PC-3 (cell line): ENCODE results near the gene CMTM5. TPM values are rescaled to one million over a fixed set of nuclear protein-coding genes. Genes with fewer than 3 reads are reported as not detected.

Source experiments
- ATAC-seq: fragments of 200-7000 bp; cut with Tn5 transposase; 2 replicates; pipeline ENCODE4 v1.9.1; 2020; ENCODE audit warnings: mild to moderate bottlenecking, moderate library complexity
- BruUV-seq: library from RNA; stranded (reverse); fragments of 400-500 nt; replicated peaks from 2 replicates; lab custom pipeline; 2021; lab: Mats Ljungman, UMichigan
- CTCF ChIA-PET: fragments of 300-600 bp; sonication (Branson Sonifier 250); formaldehyde crosslinking; loops from one replicate; lab custom pipeline; 2022; ENCODE audit warnings: antibody characterized with exemption; lab: Charles Lee
- POLR2A ChIA-PET: fragments of 300-600 bp; sonication (Branson Sonifier 250); formaldehyde crosslinking; loops from one replicate; lab custom pipeline; 2022; ENCODE audit warnings: antibody characterized with exemption; ENCODE audit not compliant: unreplicated experiment; lab: Charles Lee
- DNase-seq: peaks from one replicate; pipeline ENCODE4 v3.0.0-alpha.2; 2015
- H2AFZ ChIP-seq: fragments of 300-600 bp; sonication (generic); 2 replicates; pipeline ENCODE4 v1.6.0; 2016; ENCODE audit warnings: antibody characterized with exemption, low read length
- H3F3A ChIP-seq: fragments of 300-600 bp; sonication (generic); one replicate; pipeline ENCODE4 v1.6.0; 2017; ENCODE audit warnings: antibody characterized with exemption, low read length, control low read depth, mild to moderate bottlenecking; ENCODE audit not compliant: unreplicated experiment
- H3K27ac ChIP-seq: fragments of 300-600 bp; sonication (generic); 2 replicates; pipeline ENCODE4 v1.5.1; 2016; ENCODE audit warnings: mild to moderate bottlenecking, low read length
- H3K27me3 ChIP-seq: fragments of 300-600 bp; sonication (generic); 2 replicates; pipeline ENCODE4 v1.6.1; 2016; ENCODE audit warnings: low read length, mixed read lengths
- H3K36me3 ChIP-seq: fragments of 300-600 bp; sonication (generic); 2 replicates; pipeline ENCODE4 v1.6.1; 2016; ENCODE audit warnings: low read depth, mixed run types, low read length, mixed read lengths
- H3K4me1 ChIP-seq: fragments of 300-600 bp; sonication (generic); 2 replicates; pipeline ENCODE4 v1.5.1; 2016; ENCODE audit warnings: low read length; ENCODE audit not compliant: insufficient read depth
- H3K4me2 ChIP-seq: fragments of 300-600 bp; sonication (generic); 2 replicates; pipeline ENCODE4 v1.6.0; 2016; ENCODE audit warnings: low read length
- H3K4me3 ChIP-seq: fragments of 300-600 bp; sonication (generic); 2 replicates; pipeline ENCODE4 v1.5.1; 2016; ENCODE audit warnings: mild to moderate bottlenecking, low read length, mixed read lengths
- H3K79me2 ChIP-seq: fragments of 300-600 bp; sonication (generic); 2 replicates; pipeline ENCODE4 v1.6.1; 2017; ENCODE audit warnings: low read length, mixed read lengths
- H3K9ac ChIP-seq: fragments of 300-600 bp; sonication (generic); 2 replicates; pipeline ENCODE4 v1.6.0; 2016; ENCODE audit warnings: mild to moderate bottlenecking, low read length
- H3K9me2 ChIP-seq: fragments of 300-600 bp; sonication (generic); replicated peaks from 2 replicates; pipeline ENCODE4 v1.6.1; 2016; ENCODE audit warnings: mixed run types, low read length, mixed read lengths
- H3K9me3 ChIP-seq: fragments of 300-600 bp; sonication (generic); 2 replicates; pipeline ENCODE4 v1.6.1; 2016; ENCODE audit warnings: low read length, mixed read lengths
- H4K20me1 ChIP-seq: fragments of 300-600 bp; sonication (generic); 2 replicates; pipeline ENCODE4 v1.6.1; 2016; ENCODE audit warnings: low read length, mixed read lengths
- CTCF ChIP-seq: fragments of 300-600 bp; sonication (generic); conservative IDR thresholded peaks from 2 replicates; pipeline ENCODE4 v1.5.1; 2017; ENCODE audit warnings: antibody characterized with exemption, low read depth, mild to moderate bottlenecking, low read length
- EZH2 ChIP-seq: fragments of 300-600 bp; sonication (generic); IDR thresholded peaks from one replicate; pipeline ENCODE4 v1.6.1; 2017; ENCODE audit warnings: antibody characterized with exemption, mild to moderate bottlenecking, low read length; ENCODE audit not compliant: unreplicated experiment
- EZH2phosphoT487 ChIP-seq: fragments of 300-600 bp; sonication (generic); IDR thresholded peaks from 2 replicates; pipeline ENCODE4 v1.6.1; 2018; ENCODE audit warnings: mild to moderate bottlenecking, antibody characterized with exemption, low read length, borderline replicate concordance
- intact Hi-C: fragments of 100-400 bp; cut with micrococcal nuclease; formaldehyde crosslinking; loops from 2 replicates; pipeline ENCODE4 v1.9.0; 2023
- total RNA-seq: library from RNA; depleted of rRNA; stranded (reverse); fragments of >200 nt; gene quantifications from 2 replicates; pipeline ENCODE4 v1.2.3, GENCODE V29; 2014

Gene CMTM5
- total RNA-seq, 1 experiment from 2014 or later = not detected

GRCh38 chr14:23335623-23336022, 41.2 kb upstream of the CMTM5 start:
- intact Hi-C loops = no loop called here
- ChIA-PET CTCF (no interaction called here), POLR2A (interaction anchor here (0.5 kb wide), 1 partner anchor 32 kb away, joined by 3 read pairs; no protein-coding TSS in a partner anchor)
- Histone ChIP-seq H3K9ac (no peak overlapping the region), H3K27me3 (no peaks in the 10 kb centered on the region; the same call in 1 of the 2 replicates), H3K4me3 (no peak overlapping the region), H3K4me1 (no peaks in the 10 kb centered on the region), H3K36me3 (no peaks in the 10 kb centered on the region), H3K79me2 (no peaks in the 10 kb centered on the region), H3K4me2 (no peak overlapping the region), H3K27ac (no peak overlapping the region), H4K20me1 (no peaks in the 10 kb centered on the region), H3F3A (no peaks in the 10 kb centered on the region), H2AFZ (no peak overlapping the region), H3K9me2 (no peaks in the 10 kb centered on the region), H3K9me3 (peaks cover 19% of the 10 kb centered on the region; the same call in 1 of the 2 replicates)
- DNase-seq = no peak
- TF ChIP-seq CTCF = no peak
- TF ChIP-seq EZH2 = no peak
- TF ChIP-seq EZH2phosphoT487 = no peak
- no TSS peak for BruUV-seq
- no peak for ATAC-seq

DNA sequence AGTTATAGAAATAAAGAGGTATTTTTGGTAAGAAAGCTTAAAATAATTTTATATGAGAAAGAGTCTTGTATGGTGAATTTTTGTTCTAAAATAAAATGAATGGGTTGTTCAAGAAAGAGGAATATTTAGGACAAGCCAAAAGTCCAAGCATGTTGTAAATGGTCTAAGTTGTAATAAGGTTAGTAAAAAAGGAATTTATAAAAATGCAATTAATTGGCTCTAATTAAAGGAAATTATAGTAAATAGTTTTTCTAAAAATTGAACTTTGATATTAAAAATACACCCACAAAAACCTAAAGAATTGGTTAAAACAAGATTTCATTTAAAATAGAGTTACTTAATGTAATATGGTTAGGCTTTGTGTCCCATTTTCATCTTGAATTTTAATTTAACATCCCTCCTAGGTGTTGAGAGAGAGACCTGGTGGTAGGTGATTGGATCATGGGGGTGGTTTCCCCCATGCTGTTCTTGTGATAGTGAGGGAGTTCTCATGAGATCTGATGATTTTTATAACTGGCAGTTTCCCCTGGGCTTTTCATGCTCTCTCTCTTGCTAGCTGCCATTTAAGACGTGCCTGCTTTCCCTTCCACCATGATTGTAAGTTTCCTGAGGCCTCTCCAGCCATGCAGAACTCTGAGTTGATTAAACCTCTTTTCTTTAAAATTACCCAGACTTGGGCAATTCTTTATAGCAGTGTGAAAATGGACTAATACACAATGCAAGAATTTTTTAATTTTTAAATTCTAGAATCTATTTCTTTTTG, 37.2 kb upstream of the CMTM5 start:
- H3F3A ChIP-seq = no peaks in the 10 kb centered on the region

More for the DNA sequence above, 37.2 kb upstream of the CMTM5 start:
- no peaks in the 10 kb centered on the region for H3K27me3 ChIP-seq
- no peak overlapping the region for H3K4me3 ChIP-seq
- H3K27ac ChIP-seq = no peak overlapping the region
- no peaks in the 10 kb centered on the region for H3K4me1 ChIP-seq
- ChIA-PET CTCF (interaction anchor here (0.7 kb wide), 1 partner anchor 34 kb away, joined by 3 read pairs; no protein-coding TSS in a partner anchor), POLR2A (no interaction called here)
- H4K20me1 ChIP-seq = no peaks in the 10 kb centered on the region
- no peak overlapping the region for H3K9ac ChIP-seq
- ATAC-seq = no peak
- no peak overlapping the region for H3K4me2 ChIP-seq
- DNase-seq = no peak
- H3K9me2 ChIP-seq = no peaks in the 10 kb centered on the region
- peaks cover 22% of the 10 kb centered on the region; the same call in 1 of the 2 replicates for H3K9me3 ChIP-seq
- no peaks in the 10 kb centered on the region for H3K79me2 ChIP-seq
- intact Hi-C loops = no loop called here
- BruUV-seq = no TSS peak
- H3K36me3 ChIP-seq = no peaks in the 10 kb centered on the region
- no peak for TF ChIP-seq EZH2phosphoT487
- no peak for TF ChIP-seq CTCF
- TF ChIP-seq EZH2 = no peak
- no peak overlapping the region for H2AFZ ChIP-seq
